IPS DF 4.7 (cell line): ENCODE data around the gene RAB1B.

Experiments
- DNase-seq: peaks from one replicate; pipeline ENCODE4 v3.0.0-alpha.2; 2013; ENCODE audit warnings: low spot score; ENCODE audit errors: extremely low read depth

RAB1B gene

GRCh38 chr11:66283461-66284105 is 15.1 kb downstream of the RAB1B start:
- no peak for DNase-seq

DNA sequence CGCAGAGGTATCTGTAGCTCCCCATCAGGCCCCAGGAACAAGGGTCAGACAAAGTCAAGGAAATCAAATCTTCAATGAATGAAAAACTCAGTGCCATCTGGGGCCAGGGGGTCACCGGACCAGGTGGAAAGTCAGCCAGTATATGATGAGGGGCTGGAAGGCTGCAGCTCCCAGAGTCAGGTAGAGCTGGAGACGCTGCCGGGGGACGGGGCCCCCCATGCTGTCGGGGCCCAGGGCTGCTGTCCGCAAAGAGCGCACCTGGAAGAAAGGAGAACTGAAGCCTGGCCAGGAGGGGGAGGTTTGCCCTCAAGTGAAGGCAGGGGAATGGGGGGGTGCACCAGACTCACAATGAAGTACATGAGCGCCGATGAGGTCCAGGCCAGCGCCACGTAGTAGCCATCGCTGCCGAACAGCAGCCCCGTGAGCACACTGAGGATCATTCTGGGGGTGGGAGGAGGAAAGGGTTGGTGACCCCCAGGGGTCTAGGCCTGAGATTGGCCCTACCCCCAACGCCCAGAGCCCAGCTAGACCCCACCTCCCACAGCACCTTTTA is 16.2 kb downstream of the RAB1B start:
- DNase-seq: no peak

GRCh38 chr11:66285250-66285947 is 17.0 kb downstream of the RAB1B start:
- no peak for DNase-seq

GRCh38 chr11:66286699-66287098 is 18.3 kb downstream of the RAB1B start:
- DNase-seq: no peak

DNA sequence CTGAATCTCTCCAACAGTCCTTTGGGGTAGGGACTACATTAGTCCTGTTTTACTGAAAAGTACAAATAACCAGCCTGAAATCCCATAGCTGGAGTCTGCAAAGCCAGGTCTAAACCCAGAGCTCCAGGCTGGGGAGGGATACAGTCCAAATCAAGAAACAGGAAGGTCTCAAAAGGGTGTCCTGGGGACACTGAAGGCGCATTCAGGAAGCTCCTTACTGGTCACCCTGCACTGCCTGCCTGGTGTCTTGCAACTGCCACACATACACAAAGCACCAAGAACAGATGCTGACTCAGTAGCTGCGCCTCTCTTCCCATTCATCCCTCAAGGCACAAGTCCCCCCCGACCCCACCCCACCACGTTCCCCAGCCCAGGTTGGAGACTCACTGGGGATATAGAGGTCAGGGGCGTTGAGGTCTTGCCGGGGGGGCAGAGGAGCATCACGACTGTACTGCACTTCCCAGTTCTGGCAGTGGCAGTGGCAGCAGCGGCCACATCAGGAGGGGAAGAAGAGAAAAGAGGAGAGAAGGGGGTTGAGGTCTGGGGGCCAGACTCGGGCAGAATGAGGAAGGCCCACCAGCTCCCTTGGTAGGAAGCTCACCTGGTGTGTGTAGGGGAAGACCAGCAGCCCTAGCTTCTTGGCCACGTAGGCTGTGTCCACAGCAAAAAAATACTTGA is 18.9 kb downstream of the RAB1B start:
- no peak for DNase-seq

- DNase-seq: no peak
Measured at GRCh38 chr11:66287889-66288670, 19.6 kb downstream of the RAB1B start.

- peak; percentile 96 for DNase-seq
Measured at GRCh38 chr11:66288671-66289547, 20.5 kb downstream of the RAB1B start, which contains the start of gene YIF1A. Gene YIF1A (minus strand): TSS chr11:66289143. CDS start chr11:66288985, 158 bp downstream.

- no peak for DNase-seq
Measured at GRCh38 chr11:66289548-66290329, 21.3 kb downstream of the RAB1B start.

DNA sequence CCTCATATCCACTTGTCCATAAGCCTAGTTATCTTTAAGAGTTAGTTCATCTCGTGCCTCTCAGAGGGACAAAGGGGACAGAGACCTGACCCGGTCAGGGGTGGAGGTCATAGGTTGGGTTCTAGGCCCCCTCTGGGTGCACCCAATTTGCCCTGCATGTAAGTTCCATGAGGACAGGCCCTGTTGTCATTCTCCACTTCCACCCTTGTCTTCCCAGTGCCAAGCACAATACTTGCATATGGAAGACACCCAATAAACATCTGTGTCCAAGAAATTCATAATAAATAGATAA is 21.8 kb downstream of the RAB1B start:
- DNase-seq: no peak

GRCh38 chr11:66291303-66291705 is 22.9 kb downstream of the RAB1B start:
- DNase-seq: no peak

GRCh38 chr11:66291706-66292542 is 23.5 kb downstream of the RAB1B start, which contains the start of gene TMEM151A:
Gene TMEM151A (plus strand): TSS chr11:66291894. CDS start chr11:66292014, 120 bp downstream.
- no peak for DNase-seq

- DNase-seq: no peak
Measured at GRCh38 chr11:66292543-66293332, 24.3 kb downstream of the RAB1B start.

- no peak for DNase-seq
Measured at GRCh38 chr11:66293352-66293751, 24.9 kb downstream of the RAB1B start.

DNA sequence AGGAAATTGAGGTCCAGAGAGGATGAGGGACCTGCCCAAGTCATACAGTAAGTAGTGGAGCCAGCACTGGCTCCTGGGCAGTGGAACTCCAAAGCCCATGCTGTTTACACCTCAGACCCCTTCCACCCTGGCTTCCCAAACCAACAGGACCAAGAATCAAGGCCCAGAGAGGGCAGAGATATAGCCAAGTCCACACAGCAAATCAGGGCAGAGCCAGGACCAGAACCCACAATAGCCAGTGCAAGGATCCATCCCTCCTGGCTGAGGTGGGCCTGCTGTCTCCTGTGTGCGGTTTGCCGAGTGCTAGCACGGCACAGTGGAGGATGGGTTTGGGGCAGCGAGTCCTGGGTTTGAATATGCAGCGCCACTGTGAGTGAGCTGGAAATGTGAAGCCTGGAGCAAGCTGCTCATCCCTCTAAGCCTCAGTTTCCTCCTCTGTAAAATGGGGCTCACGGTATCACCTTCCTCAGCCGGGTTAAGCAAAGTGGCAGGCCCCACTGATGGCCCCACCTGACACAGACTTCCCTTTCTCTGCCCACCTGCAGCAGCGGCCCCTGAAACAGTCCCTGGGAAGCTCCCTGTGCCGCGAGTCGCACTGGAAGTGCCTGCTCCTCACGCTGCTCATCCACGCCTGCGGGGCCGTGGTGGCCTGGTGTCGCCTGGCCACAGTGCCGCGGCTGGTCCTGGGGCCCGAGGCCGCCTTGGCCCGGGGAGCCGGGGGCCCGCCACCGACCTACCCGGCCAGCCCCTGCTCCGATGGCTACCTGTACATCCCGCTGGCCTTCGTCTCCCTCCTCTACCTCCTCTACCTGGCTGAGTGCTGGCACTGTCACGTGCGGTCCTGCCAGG is 25.6 kb downstream of the RAB1B start:
- no peak for DNase-seq

DNA sequence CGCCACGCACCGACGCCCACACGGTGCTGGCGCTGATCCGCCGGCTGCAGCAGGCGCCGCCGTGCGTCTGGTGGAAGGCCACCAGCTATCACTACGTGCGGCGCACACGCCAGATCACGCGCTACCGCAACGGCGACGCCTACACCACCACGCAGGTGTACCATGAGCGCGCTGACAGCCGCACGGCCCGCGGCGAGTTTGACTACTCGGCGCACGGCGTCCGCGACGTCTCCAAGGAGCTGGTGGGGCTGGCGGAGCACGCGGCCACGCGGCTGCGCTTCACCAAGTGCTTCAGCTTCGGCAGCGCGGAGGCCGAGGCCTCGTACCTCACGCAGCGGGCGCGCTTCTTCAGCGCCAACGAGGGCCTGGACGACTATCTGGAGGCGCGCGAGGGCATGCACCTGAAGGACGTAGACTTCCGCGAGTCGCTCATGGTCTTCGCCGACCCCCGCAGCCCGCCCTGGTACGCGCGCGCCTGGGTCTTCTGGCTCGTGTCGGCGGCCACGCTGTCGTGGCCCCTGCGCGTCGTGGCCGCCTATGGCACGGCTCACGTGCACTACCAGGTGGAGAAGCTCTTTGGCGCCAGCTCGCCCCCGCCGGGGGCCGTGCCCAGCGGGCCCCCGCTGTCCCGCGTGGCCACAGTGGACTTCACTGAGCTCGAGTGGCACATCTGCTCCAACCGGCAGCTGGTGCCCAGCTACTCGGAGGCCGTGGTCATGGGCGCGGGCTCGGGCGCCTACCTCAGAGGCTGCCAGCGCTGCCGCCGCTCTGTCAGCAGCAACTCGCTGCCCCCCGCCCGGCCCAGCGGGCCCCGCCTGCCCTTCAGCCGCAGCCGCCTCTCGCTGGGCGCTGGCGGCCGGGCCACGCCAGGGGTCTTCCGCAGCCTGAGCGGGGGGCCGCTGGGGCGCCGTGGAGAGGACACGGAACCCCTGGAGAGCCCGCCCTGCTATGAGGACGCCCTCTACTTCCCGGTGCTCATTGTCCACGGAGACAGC is 26.5 kb downstream of the RAB1B start:
- DNase-seq: no peak

GRCh38 chr11:66297610-66298009 is 29.2 kb downstream of the RAB1B start:
- no peak for DNase-seq
